ENCODE measurements around the gene CLDN11.

GRCh38 chr3:170417090-170417489 lies 1.6 kb upstream of the CLDN11 start:
- TF ChIP-seq ZNF596 (tag by site-specific recombination; IDR thresholded peaks at IDR 0.05), result no peak
- no peak for TF ChIP-seq ZNF629 (tag by site-specific recombination; IDR thresholded peaks at IDR 0.05)
- no peak for TF ChIP-seq ZNF274 (IDR thresholded peaks at IDR 0.05; ENCODE audit: low read length)
- TF ChIP-seq ZNF274 (tag by site-specific recombination; IDR thresholded peaks at IDR 0.05; ENCODE audit: borderline replicate concordance), result no peak
- no peak for TF ChIP-seq CTCF (tag by site-specific recombination; IDR thresholded peaks at IDR 0.05)
- TF ChIP-seq YY1 (tag by site-specific recombination; IDR thresholded peaks at IDR 0.05), result no peak
- TF ChIP-seq ZNF148 (tag by site-specific recombination; IDR thresholded peaks at IDR 0.05; ENCODE audit: borderline replicate concordance), result no peak
- TF ChIP-seq ZBTB11 (tag by site-specific recombination; conservative IDR thresholded peaks at IDR 0.05; ENCODE audit: low read depth), result no peak
- no peak for TF ChIP-seq GLI4 (tag by site-specific recombination; IDR thresholded peaks at IDR 0.05)
- no peak for TF ChIP-seq PBX3 (CRISPR knock-in tag; IDR thresholded peaks at IDR 0.05)
- no peak for TF ChIP-seq ZNF311 (tag by site-specific recombination; IDR thresholded peaks at IDR 0.05; ENCODE audit: borderline replicate concordance)
- no peak for TF ChIP-seq PATZ1 (tag by site-specific recombination; IDR thresholded peaks at IDR 0.05)
- TF ChIP-seq ZNF132 (tag by site-specific recombination; IDR thresholded peaks at IDR 0.05; ENCODE audit: borderline replicate concordance), result no peak
- no peak for TF ChIP-seq ZSCAN5A (tag by site-specific recombination; IDR thresholded peaks at IDR 0.05)

Measured in HEK293 (cell line).